ENCODE results near the gene SYPL2.

SYPL2 gene

DNA sequence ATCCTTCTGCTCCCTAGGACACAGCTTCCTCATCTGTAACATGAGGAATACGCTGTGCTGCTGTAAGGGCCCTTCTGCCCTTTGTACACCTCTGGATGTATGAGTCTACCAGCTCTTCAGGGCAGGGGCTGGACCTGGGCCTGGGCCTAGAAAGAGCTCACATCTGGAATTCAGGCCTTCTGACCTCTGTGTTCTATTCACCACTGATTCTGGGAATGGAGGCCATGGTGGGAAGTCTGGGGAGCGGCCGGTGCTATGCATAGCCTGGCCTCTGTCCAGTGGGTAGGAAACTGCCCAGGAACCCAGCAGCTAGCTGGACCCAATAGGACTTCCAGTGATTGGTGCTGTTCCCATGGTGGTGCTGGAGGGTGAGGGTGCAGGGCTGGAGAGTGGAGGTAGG is 62.4 kb downstream of the SYPL2 start:
- TF ChIP-seq, protein P1, sequence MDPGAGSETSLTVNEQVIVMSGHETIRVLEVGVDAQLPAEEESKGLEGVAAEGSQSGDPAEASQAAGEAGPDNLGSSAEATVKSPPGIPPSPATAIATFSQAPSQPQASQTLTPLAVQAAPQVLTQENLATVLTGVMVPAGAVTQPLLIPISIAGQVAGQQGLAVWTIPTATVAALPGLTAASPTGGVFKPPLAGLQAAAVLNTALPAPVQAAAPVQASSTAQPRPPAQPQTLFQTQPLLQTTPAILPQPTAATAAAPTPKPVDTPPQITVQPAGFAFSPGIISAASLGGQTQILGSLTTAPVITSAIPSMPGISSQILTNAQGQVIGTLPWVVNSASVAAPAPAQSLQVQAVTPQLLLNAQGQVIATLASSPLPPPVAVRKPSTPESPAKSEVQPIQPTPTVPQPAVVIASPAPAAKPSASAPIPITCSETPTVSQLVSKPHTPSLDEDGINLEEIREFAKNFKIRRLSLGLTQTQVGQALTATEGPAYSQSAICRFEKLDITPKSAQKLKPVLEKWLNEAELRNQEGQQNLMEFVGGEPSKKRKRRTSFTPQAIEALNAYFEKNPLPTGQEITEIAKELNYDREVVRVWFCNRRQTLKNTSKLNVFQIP (CRISPR knock-in tag; IDR thresholded peaks at IDR 0.05; ENCODE audit: borderline replicate concordance, low read depth): no peak
- TF ChIP-seq PPARA (CRISPR knock-in tag; IDR thresholded peaks at IDR 0.05; ENCODE audit: borderline replicate concordance) (no peak), ARNTL (CRISPR knock-in tag; IDR thresholded peaks at IDR 0.05; ENCODE audit: borderline replicate concordance, low read depth) (no peak), TCF4 (CRISPR knock-in tag; IDR thresholded peaks at IDR 0.05; ENCODE audit: borderline replicate concordance) (no peak), ESRRG (CRISPR knock-in tag; IDR thresholded peaks at IDR 0.05) (no peak), BACH2 (CRISPR knock-in tag; IDR thresholded peaks at IDR 0.05; ENCODE audit: borderline replicate concordance) (no peak), OSR1 (CRISPR knock-in tag; IDR thresholded peaks at IDR 0.05) (no peak), GLIS3 (CRISPR knock-in tag; IDR thresholded peaks at IDR 0.05) (no peak), ISL1 (CRISPR knock-in tag; IDR thresholded peaks at IDR 0.05) (no peak), SNAI2 (CRISPR knock-in tag; IDR thresholded peaks at IDR 0.05) (no peak), ZC3H10 (CRISPR knock-in tag; IDR thresholded peaks at IDR 0.05) (no peak), ZNF8 (CRISPR knock-in tag; IDR thresholded peaks at IDR 0.05) (no peak), TOX (CRISPR knock-in tag; IDR thresholded peaks at IDR 0.05; ENCODE audit: borderline replicate concordance) (no peak), RARB (CRISPR knock-in tag; IDR thresholded peaks at IDR 0.05) (no peak)
- TF ChIP-seq, protein P2, sequence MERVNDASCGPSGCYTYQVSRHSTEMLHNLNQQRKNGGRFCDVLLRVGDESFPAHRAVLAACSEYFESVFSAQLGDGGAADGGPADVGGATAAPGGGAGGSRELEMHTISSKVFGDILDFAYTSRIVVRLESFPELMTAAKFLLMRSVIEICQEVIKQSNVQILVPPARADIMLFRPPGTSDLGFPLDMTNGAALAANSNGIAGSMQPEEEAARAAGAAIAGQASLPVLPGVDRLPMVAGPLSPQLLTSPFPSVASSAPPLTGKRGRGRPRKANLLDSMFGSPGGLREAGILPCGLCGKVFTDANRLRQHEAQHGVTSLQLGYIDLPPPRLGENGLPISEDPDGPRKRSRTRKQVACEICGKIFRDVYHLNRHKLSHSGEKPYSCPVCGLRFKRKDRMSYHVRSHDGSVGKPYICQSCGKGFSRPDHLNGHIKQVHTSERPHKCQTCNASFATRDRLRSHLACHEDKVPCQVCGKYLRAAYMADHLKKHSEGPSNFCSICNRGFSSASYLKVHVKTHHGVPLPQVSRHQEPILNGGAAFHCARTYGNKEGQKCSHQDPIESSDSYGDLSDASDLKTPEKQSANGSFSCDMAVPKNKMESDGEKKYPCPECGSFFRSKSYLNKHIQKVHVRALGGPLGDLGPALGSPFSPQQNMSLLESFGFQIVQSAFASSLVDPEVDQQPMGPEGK (CRISPR knock-in tag; IDR thresholded peaks at IDR 0.05; ENCODE audit: borderline replicate concordance): no peak
- TF ChIP-seq, protein P3, sequence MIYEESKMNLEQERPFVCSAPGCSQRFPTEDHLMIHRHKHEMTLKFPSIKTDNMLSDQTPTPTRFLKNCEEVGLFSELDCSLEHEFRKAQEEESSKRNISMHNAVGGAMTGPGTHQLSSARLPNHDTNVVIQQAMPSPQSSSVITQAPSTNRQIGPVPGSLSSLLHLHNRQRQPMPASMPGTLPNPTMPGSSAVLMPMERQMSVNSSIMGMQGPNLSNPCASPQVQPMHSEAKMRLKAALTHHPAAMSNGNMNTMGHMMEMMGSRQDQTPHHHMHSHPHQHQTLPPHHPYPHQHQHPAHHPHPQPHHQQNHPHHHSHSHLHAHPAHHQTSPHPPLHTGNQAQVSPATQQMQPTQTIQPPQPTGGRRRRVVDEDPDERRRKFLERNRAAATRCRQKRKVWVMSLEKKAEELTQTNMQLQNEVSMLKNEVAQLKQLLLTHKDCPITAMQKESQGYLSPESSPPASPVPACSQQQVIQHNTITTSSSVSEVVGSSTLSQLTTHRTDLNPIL (CRISPR knock-in tag; IDR thresholded peaks at IDR 0.05; ENCODE audit: low read depth): no peak
- TF ChIP-seq, protein P4, sequence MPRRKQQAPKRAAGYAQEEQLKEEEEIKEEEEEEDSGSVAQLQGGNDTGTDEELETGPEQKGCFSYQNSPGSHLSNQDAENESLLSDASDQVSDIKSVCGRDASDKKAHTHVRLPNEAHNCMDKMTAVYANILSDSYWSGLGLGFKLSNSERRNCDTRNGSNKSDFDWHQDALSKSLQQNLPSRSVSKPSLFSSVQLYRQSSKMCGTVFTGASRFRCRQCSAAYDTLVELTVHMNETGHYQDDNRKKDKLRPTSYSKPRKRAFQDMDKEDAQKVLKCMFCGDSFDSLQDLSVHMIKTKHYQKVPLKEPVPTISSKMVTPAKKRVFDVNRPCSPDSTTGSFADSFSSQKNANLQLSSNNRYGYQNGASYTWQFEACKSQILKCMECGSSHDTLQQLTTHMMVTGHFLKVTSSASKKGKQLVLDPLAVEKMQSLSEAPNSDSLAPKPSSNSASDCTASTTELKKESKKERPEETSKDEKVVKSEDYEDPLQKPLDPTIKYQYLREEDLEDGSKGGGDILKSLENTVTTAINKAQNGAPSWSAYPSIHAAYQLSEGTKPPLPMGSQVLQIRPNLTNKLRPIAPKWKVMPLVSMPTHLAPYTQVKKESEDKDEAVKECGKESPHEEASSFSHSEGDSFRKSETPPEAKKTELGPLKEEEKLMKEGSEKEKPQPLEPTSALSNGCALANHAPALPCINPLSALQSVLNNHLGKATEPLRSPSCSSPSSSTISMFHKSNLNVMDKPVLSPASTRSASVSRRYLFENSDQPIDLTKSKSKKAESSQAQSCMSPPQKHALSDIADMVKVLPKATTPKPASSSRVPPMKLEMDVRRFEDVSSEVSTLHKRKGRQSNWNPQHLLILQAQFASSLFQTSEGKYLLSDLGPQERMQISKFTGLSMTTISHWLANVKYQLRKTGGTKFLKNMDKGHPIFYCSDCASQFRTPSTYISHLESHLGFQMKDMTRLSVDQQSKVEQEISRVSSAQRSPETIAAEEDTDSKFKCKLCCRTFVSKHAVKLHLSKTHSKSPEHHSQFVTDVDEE (CRISPR knock-in tag; IDR thresholded peaks at IDR 0.05): no peak
- ATAC-seq: no peak

DNA sequence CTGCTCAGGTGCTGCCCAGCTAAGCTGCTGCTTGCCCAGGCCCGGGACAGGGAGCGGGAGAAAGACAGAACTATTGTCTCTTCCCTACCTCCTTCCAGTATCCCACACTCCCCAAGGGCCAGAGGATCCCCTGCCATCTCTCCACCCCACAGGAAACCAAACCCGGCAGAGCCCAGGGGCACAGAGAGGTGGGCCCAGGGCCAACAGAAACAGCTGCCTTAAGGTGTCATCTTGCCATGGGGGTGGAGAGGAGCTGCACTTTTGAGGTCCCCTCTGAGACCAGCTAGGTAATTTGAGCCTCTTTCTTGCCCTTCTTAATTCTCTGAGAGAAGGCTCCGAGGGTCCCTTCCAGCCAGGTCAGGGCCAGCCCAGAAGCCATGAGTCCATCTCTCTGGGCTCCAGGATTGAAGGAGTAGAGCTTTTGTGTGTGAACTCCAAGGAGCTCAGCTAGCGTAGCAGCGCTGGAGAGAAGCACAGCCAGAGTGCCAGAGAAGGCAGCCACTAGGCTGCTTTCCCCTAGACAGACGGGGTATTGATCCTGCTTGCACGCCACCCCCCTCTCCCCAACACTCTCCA is 63.6 kb downstream of the SYPL2 start:
- TF ChIP-seq ZFP30 (CRISPR knock-in tag; IDR thresholded peaks at IDR 0.05): no peak
- no peak for TF ChIP-seq SNAI2 (CRISPR knock-in tag; IDR thresholded peaks at IDR 0.05)
- TF ChIP-seq RARB (CRISPR knock-in tag; IDR thresholded peaks at IDR 0.05): no peak
- TF ChIP-seq ZNF8 (CRISPR knock-in tag; IDR thresholded peaks at IDR 0.05): no peak
- no peak for TF ChIP-seq ZC3H10 (CRISPR knock-in tag; IDR thresholded peaks at IDR 0.05)
- TF ChIP-seq PPARA (CRISPR knock-in tag; IDR thresholded peaks at IDR 0.05; ENCODE audit: borderline replicate concordance): no peak
- TF ChIP-seq, protein P4 (CRISPR knock-in tag; IDR thresholded peaks at IDR 0.05): no peak
- TF ChIP-seq ZNF70 (CRISPR knock-in tag; IDR thresholded peaks at IDR 0.05): no peak
- no peak for TF ChIP-seq ARNTL (CRISPR knock-in tag; IDR thresholded peaks at IDR 0.05; ENCODE audit: borderline replicate concordance, low read depth)
- no peak for TF ChIP-seq GLIS3 (CRISPR knock-in tag; IDR thresholded peaks at IDR 0.05)
- no peak for TF ChIP-seq ISL1 (CRISPR knock-in tag; IDR thresholded peaks at IDR 0.05)
- TF ChIP-seq, protein P1 (CRISPR knock-in tag; IDR thresholded peaks at IDR 0.05; ENCODE audit: borderline replicate concordance, low read depth): no peak
- ATAC-seq: no peak
